GM19463 (cell line): ENCODE results near the gene REG3G.

Source experiments
- ATAC-seq: cut with Tn5 transposase; IDR thresholded peaks from one replicate; pipeline ENCODE4 v1.9.1; 2021; ENCODE audit warnings: mild to moderate bottlenecking, moderate library complexity; ENCODE audit not compliant: unreplicated experiment

Gene REG3G

GRCh38 chr2:79025421-79025820, at the start of gene REG3G:
TSS of gene REG3G (plus strand) at chr2:79025702. CDS start at chr2:79026094, 392 bp downstream.
- no peak for ATAC-seq

- ATAC-seq, result peak; percentile 93
Observed at GRCh38 chr2:78977661-78978145, 47.8 kb upstream of the REG3G start.

- ATAC-seq, result no peak
Observed at GRCh38 chr2:78978340-78978739, 47.2 kb upstream of the REG3G start.

GRCh38 chr2:78979380-78980151, 45.9 kb upstream of the REG3G start:
- peak; percentile 28 for ATAC-seq

GRCh38 chr2:78980152-78980465, 45.4 kb upstream of the REG3G start:
- no peak for ATAC-seq

GRCh38 chr2:78980871-78981270, 44.6 kb upstream of the REG3G start:
- no peak for ATAC-seq

- no peak for ATAC-seq
Observed at GRCh38 chr2:78982638-78983330, 42.7 kb upstream of the REG3G start.

GRCh38 chr2:78984386-78984785, 41.1 kb upstream of the REG3G start:
- ATAC-seq, result no peak

- ATAC-seq, result no peak
Observed at GRCh38 chr2:78985558-78985957, 39.9 kb upstream of the REG3G start.

GRCh38 chr2:78989051-78989450, 36.5 kb upstream of the REG3G start:
- ATAC-seq, result no peak

GRCh38 chr2:78992451-78992806, 33.1 kb upstream of the REG3G start:
- no peak for ATAC-seq

- no peak for ATAC-seq
Observed at GRCh38 chr2:78992807-78993517, 32.5 kb upstream of the REG3G start.

- no peak for ATAC-seq
Observed at GRCh38 chr2:78993518-78994148, 31.9 kb upstream of the REG3G start.

- no peak for ATAC-seq
Observed at GRCh38 chr2:78994789-78995188, 30.7 kb upstream of the REG3G start.

GRCh38 chr2:78999406-78999805, 26.1 kb upstream of the REG3G start:
- no peak for ATAC-seq

- no peak for ATAC-seq
Observed at GRCh38 chr2:79000008-79000576, 25.4 kb upstream of the REG3G start.

GRCh38 chr2:79001285-79001684, 24.2 kb upstream of the REG3G start:
- no peak for ATAC-seq

GRCh38 chr2:79004680-79005079, 20.8 kb upstream of the REG3G start:
- ATAC-seq, result no peak

- no peak for ATAC-seq
Observed at GRCh38 chr2:79005216-79005615, 20.3 kb upstream of the REG3G start.

- ATAC-seq, result no peak
Observed at GRCh38 chr2:79009388-79009787, 16.1 kb upstream of the REG3G start.

- ATAC-seq, result no peak
Observed at GRCh38 chr2:79011496-79011895, 14.0 kb upstream of the REG3G start.
